Endothelial cell of umbilical vein (primary cell): ENCODE results near the gene RUFY3. TPM values are rescaled to one million over a fixed set of nuclear protein-coding genes. Genes with fewer than 3 reads are reported as not detected.

Experiments used
- BruUV-seq: library from RNA; stranded (reverse); fragments of 400-500 nt; replicated peaks from 2 replicates; lab custom pipeline; 2021; lab: Mats Ljungman, UMichigan
- CTCF ChIA-PET: fragments of 300-600, 350-600 bp; sonication (Branson Sonifier 250); formaldehyde crosslinking; loops from one replicate; lab custom pipeline; 2021; ENCODE audit warnings: antibody characterized with exemption, inconsistent platforms; lab: Charles Lee
- POLR2A ChIA-PET: fragments of 300-600, 350-600 bp; sonication (Branson Sonifier 250); formaldehyde crosslinking; loops from one replicate; lab custom pipeline; 2021; ENCODE audit warnings: antibody characterized with exemption, inconsistent platforms; lab: Charles Lee
- DNase-seq: peaks from one replicate; pipeline ENCODE4 v3.0.0-alpha.2; 2011; ENCODE audit warnings: low read depth, low spot score
- FAIRE-seq: peaks from 2 replicates; lab custom pipeline; 2011; peaks lifted over from hg19 to GRCh38; lab: Jason Lieb, UNC
- H2AFZ ChIP-seq: 2 replicates; pipeline ENCODE4 v1.6.0; 2012; ENCODE audit warnings: low read depth, low read length, control low read depth, inconsistent platforms
- H3K27ac ChIP-seq: 2 replicates; pipeline ENCODE4 v1.5.1; 2011; ENCODE audit warnings: low read depth, mild to moderate bottlenecking, control low read depth, low read length, moderate library complexity; ENCODE audit not compliant: insufficient read depth
- H3K27me3 ChIP-seq, 2 experiments: 2 replicates each; pipeline versions ENCODE4 v1.6.0 to v1.6.1; 2011; ENCODE audit warnings: low read length in 2 of 2, mixed read lengths in 1 of 2; ENCODE audit not compliant: control insufficient read depth in 2 of 2, insufficient read depth in 2 of 2
- H3K36me3 ChIP-seq, 2 experiments: 2 replicates in 1 of 2; 3 replicates in 1 of 2; pipeline ENCODE4 v1.5.1; 2011; ENCODE audit warnings: low read length in 2 of 2, mild to moderate bottlenecking in 1 of 2, moderate library complexity in 1 of 2; ENCODE audit not compliant: control insufficient read depth in 2 of 2, insufficient read depth in 2 of 2; ENCODE audit errors: extremely low read depth in 1 of 2
- H3K4me1 ChIP-seq: 3 replicates; pipeline ENCODE4 v1.5.1; 2011; ENCODE audit warnings: mild to moderate bottlenecking, low read length; ENCODE audit not compliant: control insufficient read depth, insufficient read depth; ENCODE audit errors: extremely low read depth
- H3K4me2 ChIP-seq: 2 replicates; pipeline ENCODE4 v1.6.1; 2011; ENCODE audit warnings: low read length, control low read depth, mixed read lengths; ENCODE audit not compliant: insufficient read depth
- H3K4me3 ChIP-seq, 3 experiments: fragments of 200-600 bp in 1 of 3; sonication (generic), shearing (Covaris generic) in 1 of 3; replicated peaks in 1 of 3; 2 replicates each; pipeline ENCODE4 v1.5.1; 2011 to 2016; ENCODE audit warnings: control low read depth in 3 of 3, low read length in 3 of 3, mild to moderate bottlenecking in 2 of 3, inconsistent platforms in 1 of 3, low read depth in 1 of 3, moderate library complexity in 1 of 3; ENCODE audit not compliant: insufficient read depth in 1 of 3
- H3K79me2 ChIP-seq: 2 replicates; pipeline ENCODE4 v1.6.0; 2012; ENCODE audit warnings: low read length, inconsistent platforms; ENCODE audit not compliant: control insufficient read depth, insufficient read depth
- H3K9ac ChIP-seq: replicated peaks from 2 replicates; pipeline ENCODE3; 2011; ENCODE audit warnings: low read length, control low read depth; ENCODE audit not compliant: insufficient read depth; ENCODE audit errors: extremely low read depth
- H3K9me1 ChIP-seq: replicated peaks from 3 replicates; pipeline ENCODE4 v1.6.0; 2011; ENCODE audit warnings: mild to moderate bottlenecking, low read length; ENCODE audit not compliant: control insufficient read depth, insufficient read depth; ENCODE audit errors: extremely low read depth
- H3K9me3 ChIP-seq: replicated peaks from 2 replicates; pipeline ENCODE4 v1.5.1; 2012; ENCODE audit warnings: low read length, inconsistent platforms; ENCODE audit not compliant: control insufficient read depth, insufficient read depth
- H4K20me1 ChIP-seq: replicated peaks from 2 replicates; pipeline ENCODE3; 2011; ENCODE audit warnings: mild to moderate bottlenecking, low read length; ENCODE audit not compliant: control insufficient read depth, insufficient read depth; ENCODE audit errors: extremely low read depth
- EZH2 ChIP-seq: IDR thresholded peaks from 2 replicates; pipeline ENCODE4 v1.6.1; 2012; ENCODE audit warnings: borderline replicate concordance, low read depth, mild to moderate bottlenecking, moderate library complexity, low read length, inconsistent platforms; ENCODE audit not compliant: severe bottlenecking
- FOS ChIP-seq: IDR thresholded peaks from 2 replicates; pipeline ENCODE4 v1.6.1; 2011; ENCODE audit warnings: mild to moderate bottlenecking, low read length, moderate library complexity, borderline replicate concordance; ENCODE audit not compliant: insufficient read depth
- GATA2 ChIP-seq: IDR thresholded peaks from 2 replicates; pipeline ENCODE4 v1.7.0; 2011; ENCODE audit warnings: low read depth, mild to moderate bottlenecking, moderate library complexity, mixed read lengths, low read length; ENCODE audit not compliant: insufficient read length, insufficient read depth
- JUN ChIP-seq: IDR thresholded peaks from 2 replicates; pipeline ENCODE4 v1.6.1; 2011; ENCODE audit warnings: borderline replicate concordance, low read depth; ENCODE audit not compliant: insufficient read length, insufficient read depth
- MYC ChIP-seq: IDR thresholded peaks from one replicate; pipeline ENCODE4 v1.6.1; 2011; ENCODE audit warnings: mild to moderate bottlenecking, low read depth, low read length
- POLR2A ChIP-seq: IDR thresholded peaks from 2 replicates; pipeline ENCODE4 v1.6.1; 2012; ENCODE audit warnings: low read depth, mild to moderate bottlenecking, control low read depth, low read length
- POLR2AphosphoS5 ChIP-seq: IDR thresholded peaks from 2 replicates; pipeline ENCODE4 v1.6.1; 2012; ENCODE audit warnings: low read depth, mild to moderate bottlenecking, control low read depth, low read length, moderate library complexity; ENCODE audit not compliant: insufficient read depth
- dilution Hi-C: fragments of 300-500 bp; cut with MboI; formaldehyde crosslinking; loops from one replicate; pipeline ENCODE4 v1.15.0; 2019; ENCODE audit warnings: low sequenced_read_pairs; ENCODE audit not compliant: extremely low pct_ligation_motif_present
- intact Hi-C: fragments of 100-400 bp; cut with micrococcal nuclease; formaldehyde crosslinking; loops from one replicate; pipeline ENCODE4 v1.10.0; 2022
- polyA plus RNA-seq, 4 experiments: library from polyadenylated mRNA; depleted of rRNA in 3 of 4; stranded (reverse) in 3 of 4; unstranded in 1 of 4; fragments of >200 nt; gene quantifications; 2 replicates each; pipeline versions ENCODE4 v1.2.1 to v1.2.3, GENCODE V29; 2011 to 2012; ENCODE audit warnings: missing spikeins in 1 of 4
- total RNA-seq: library from RNA; stranded (reverse); gene quantifications from 2 replicates; pipeline ENCODE4 v1.2.3, GENCODE V29; 2021
- TF ChIP-seq, protein P1 (sequence below), 2 donors: IDR thresholded peaks; 1 replicate in 1 of 2; 2 replicates in 1 of 2; pipeline ENCODE4 v1.5.1; 2011; ENCODE audit warnings: low read length in 2 of 2, mild to moderate bottlenecking in 2 of 2, moderate library complexity in 2 of 2, control low read depth in 1 of 2, inconsistent platforms in 1 of 2, low read depth in 1 of 2; ENCODE audit not compliant: insufficient read depth in 1 of 2; ENCODE audit errors: extremely low read depth in 1 of 2
- TF ChIP-seq, protein P2 (sequence below): IDR thresholded peaks from 2 replicates; pipeline ENCODE4 v1.6.1; 2011; ENCODE audit not compliant: insufficient read depth, insufficient read length

RUFY3 gene
- total and polyA plus RNA-seq, 2 donors (not counting 3 experiments of a cell fraction or from before 2014, with no cell fraction given) = 10.0 to 52.8 TPM

DNA sequence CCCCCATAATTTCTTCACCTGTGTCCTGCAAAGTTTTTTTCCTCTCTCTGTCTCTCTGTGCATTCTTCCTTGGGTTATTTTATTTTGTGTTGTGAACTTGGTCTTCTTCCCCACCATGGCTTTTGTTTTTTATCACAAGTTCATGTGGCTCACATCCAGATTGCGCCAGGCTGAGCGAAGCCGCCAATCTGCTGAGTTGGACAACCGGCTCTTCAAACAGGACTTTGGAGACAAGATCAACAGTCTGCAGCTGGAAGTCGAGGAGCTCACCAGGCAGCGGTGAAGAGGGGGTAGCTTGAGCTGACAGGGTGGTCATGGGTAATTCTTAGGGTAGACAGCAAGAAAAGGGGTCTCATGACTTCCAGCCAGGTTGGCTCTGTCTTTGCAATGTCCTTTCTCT lies 71.9 kb downstream of the RUFY3 start:
- H3K36me3 ChIP-seq = peaks cover 2 to 4% of the 10 kb centered on the region in 2 experiments

More for the DNA sequence above, 71.9 kb downstream of the RUFY3 start:
- H3K9ac ChIP-seq = no peak overlapping the region
- BruUV-seq = no TSS peak
- dilution Hi-C loops (no loop called here), intact Hi-C loops (no loop called here)
- H2AFZ ChIP-seq = no peak overlapping the region
- ChIA-PET CTCF (no interaction called here), POLR2A (no interaction called here)
- no peak overlapping the region for H3K4me2 ChIP-seq
- H4K20me1 ChIP-seq = no peaks in the 10 kb centered on the region
- H3K9me3 ChIP-seq = no peaks in the 10 kb centered on the region
- DNase-seq (no peak), FAIRE-seq (no peak)
- H3K27me3 ChIP-seq = no peaks in the 10 kb centered on the region
- H3K9me1 ChIP-seq = no peaks in the 10 kb centered on the region
- no peak overlapping the region for H3K27ac ChIP-seq
- H3K79me2 ChIP-seq = no peaks in the 10 kb centered on the region
- H3K4me1 ChIP-seq = peaks cover 8% of the 10 kb centered on the region
- TF ChIP-seq POLR2A = no peak
- TF ChIP-seq, protein P1, sequence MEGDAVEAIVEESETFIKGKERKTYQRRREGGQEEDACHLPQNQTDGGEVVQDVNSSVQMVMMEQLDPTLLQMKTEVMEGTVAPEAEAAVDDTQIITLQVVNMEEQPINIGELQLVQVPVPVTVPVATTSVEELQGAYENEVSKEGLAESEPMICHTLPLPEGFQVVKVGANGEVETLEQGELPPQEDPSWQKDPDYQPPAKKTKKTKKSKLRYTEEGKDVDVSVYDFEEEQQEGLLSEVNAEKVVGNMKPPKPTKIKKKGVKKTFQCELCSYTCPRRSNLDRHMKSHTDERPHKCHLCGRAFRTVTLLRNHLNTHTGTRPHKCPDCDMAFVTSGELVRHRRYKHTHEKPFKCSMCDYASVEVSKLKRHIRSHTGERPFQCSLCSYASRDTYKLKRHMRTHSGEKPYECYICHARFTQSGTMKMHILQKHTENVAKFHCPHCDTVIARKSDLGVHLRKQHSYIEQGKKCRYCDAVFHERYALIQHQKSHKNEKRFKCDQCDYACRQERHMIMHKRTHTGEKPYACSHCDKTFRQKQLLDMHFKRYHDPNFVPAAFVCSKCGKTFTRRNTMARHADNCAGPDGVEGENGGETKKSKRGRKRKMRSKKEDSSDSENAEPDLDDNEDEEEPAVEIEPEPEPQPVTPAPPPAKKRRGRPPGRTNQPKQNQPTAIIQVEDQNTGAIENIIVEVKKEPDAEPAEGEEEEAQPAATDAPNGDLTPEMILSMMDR (IDR thresholded peaks at IDR 0.05; ENCODE audit: extremely low read depth in 1 of 2, insufficient read depth in 1 of 2, low read depth in 1 of 2, low read length in 2 of 2) = no peak
- no peak for TF ChIP-seq JUN
- no peak for TF ChIP-seq FOS
- no peak for TF ChIP-seq MYC
- TF ChIP-seq GATA2 = no peak
- no peak for TF ChIP-seq POLR2AphosphoS5
- TF ChIP-seq, protein P2, sequence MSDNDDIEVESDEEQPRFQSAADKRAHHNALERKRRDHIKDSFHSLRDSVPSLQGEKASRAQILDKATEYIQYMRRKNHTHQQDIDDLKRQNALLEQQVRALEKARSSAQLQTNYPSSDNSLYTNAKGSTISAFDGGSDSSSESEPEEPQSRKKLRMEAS = no peak
- no peak for TF ChIP-seq EZH2
- no peak overlapping the region for H3K4me3 ChIP-seq
